SKM-1 treated with dmso at 0.1 percent for 144 hours (cell line): ENCODE data around the gene MFNG.

Experiments
- DNase-seq: peaks from one replicate; lab custom pipeline; 2025; ENCODE audit not compliant: unreplicated experiment; lab: John Stamatoyannopoulos, UW

MFNG gene

GRCh38 chr22:37514526-37515051 is 28.4 kb upstream of the MFNG start:
- no peak for DNase-seq

GRCh38 chr22:37511395-37512104 is 25.4 kb upstream of the MFNG start:
- no peak for DNase-seq

- no peak for DNase-seq
Measured at GRCh38 chr22:37510091-37510490, 23.9 kb upstream of the MFNG start.

- DNase-seq = no peak
Measured at GRCh38 chr22:37509059-37509860, 23.1 kb upstream of the MFNG start.

- DNase-seq = no peak
Measured at GRCh38 chr22:37508431-37508992, 22.3 kb upstream of the MFNG start.

GRCh38 chr22:37507731-37508130 is 21.5 kb upstream of the MFNG start:
- DNase-seq = no peak

GRCh38 chr22:37505989-37506388 is 19.8 kb upstream of the MFNG start:
- no peak for DNase-seq

- DNase-seq = no peak
Measured at GRCh38 chr22:37505565-37505964, 19.4 kb upstream of the MFNG start.

GRCh38 chr22:37504964-37505363 is 18.8 kb upstream of the MFNG start:
- DNase-seq = no peak

GRCh38 chr22:37503850-37504249 is 17.7 kb upstream of the MFNG start:
- DNase-seq = peak; percentile 18

GRCh38 chr22:37503183-37503683 is 17.0 kb upstream of the MFNG start:
- no peak for DNase-seq

GRCh38 chr22:37502342-37503182 is 16.4 kb upstream of the MFNG start:
- DNase-seq = no peak

- DNase-seq = no peak
Measured at GRCh38 chr22:37501610-37502341, 15.6 kb upstream of the MFNG start.

- no peak for DNase-seq
Measured at GRCh38 chr22:37500745-37501609, 14.8 kb upstream of the MFNG start.

GRCh38 chr22:37499789-37500540 is 13.8 kb upstream of the MFNG start:
- no peak for DNase-seq

- DNase-seq = no peak
Measured at GRCh38 chr22:37499027-37499707, 13.0 kb upstream of the MFNG start.

GRCh38 chr22:37498289-37498909 is 12.2 kb upstream of the MFNG start:
- peak; percentile 44 for DNase-seq
